Left lung (tissue), 10 donors: ENCODE measurements around the gene DOCK4. TPM values are rescaled to one million over a fixed set of nuclear protein-coding genes. Genes with fewer than 3 reads are reported as not detected.

ENCODE experiments used
- ATAC-seq: fragments of 200-7000 bp; cut with Tn5 transposase; one replicate; pipeline ENCODE4 v1.9.1; 2020; ENCODE audit warnings: moderate library complexity
- DNase-seq, 4 donors: peaks; one replicate each; pipeline ENCODE4 v3.0.0-alpha.2; 2013 to 2020
- H3K27ac ChIP-seq, 2 donors: fragments of 200-600 bp; sonication (generic) in 1 of 2; one replicate each; pipeline versions ENCODE4 v1.5.0 to v1.8.0; 2020 to 2021
- H3K27me3 ChIP-seq, 2 donors: fragments of 200-600 bp; sonication (generic) in 1 of 2; one replicate each; pipeline versions ENCODE4 v1.5.0 to v1.8.0; 2020 to 2021
- H3K36me3 ChIP-seq, 2 donors: fragments of 200-600 bp; sonication (generic) in 1 of 2; one replicate each; pipeline versions ENCODE4 v1.5.0 to v1.8.0; 2020 to 2021
- H3K4me1 ChIP-seq, 2 donors: fragments of 200-600 bp; one replicate each; pipeline ENCODE4 v1.8.0; 2021
- H3K4me3 ChIP-seq, 2 donors: fragments of 200-600 bp; sonication (generic) in 1 of 2; one replicate each; pipeline versions ENCODE4 v1.5.0 to v1.8.0; 2020 to 2021; ENCODE audit warnings: mild to moderate bottlenecking in 1 of 2
- H3K9me3 ChIP-seq, 2 donors: fragments of 200-600 bp; sonication (generic) in 1 of 2; one replicate each; pipeline versions ENCODE4 v1.5.0 to v1.8.0; 2020 to 2021
- CTCF ChIP-seq, 2 donors: fragments of 200-600 bp; sonication (generic) in 1 of 2; IDR thresholded peaks; one replicate each; pipeline versions ENCODE4 v1.5.0 to v1.8.0; 2021; ENCODE audit warnings: antibody characterized with exemption in 2 of 2
- intact Hi-C, 2 donors: fragments of 100-400 bp; cut with DNase I; formaldehyde crosslinking; loops; one replicate each; pipeline versions ENCODE4 v1.11.2 to v1.14.2; 2022
- polyA plus RNA-seq, 6 donors: library from polyadenylated mRNA; unstranded; fragments of 120-200 nt; gene quantifications; one replicate each; pipeline ENCODE4 v1.2.1, GENCODE V29; 2013; ENCODE audit not compliant: insufficient read length in 6 of 6
- total RNA-seq, 2 donors: library from RNA; stranded (reverse); fragmentation: NEBNext Ultra II Directional; extraction: Animal tissue kit (Norgen Biotek cat#: 25700); gene quantifications; one replicate each; pipeline ENCODE4 v1.2.1, GENCODE V29; 2021
- donor health status: DM: no; HTN: yes; CAD: no.
- donor health status: DM: no; HTN: no; CAD: no.

The DOCK4 gene
- total and polyA plus RNA-seq, 8 donors: 38.9 to 64.3 (median 52.5) TPM

- no peak for TF ChIP-seq CTCF (IDR thresholded peaks at IDR 0.05)
- ATAC-seq (no peak), DNase-seq (no peak)
- Histone ChIP-seq H3K4me1 (peaks cover 0 to 15% of the 10 kb centered on the region in 2 donors), H3K9me3 (no peaks in the 10 kb centered on the region), H3K27ac (no peak overlapping the region), H3K36me3 (no peaks in the 10 kb centered on the region), H3K4me3 (no peak overlapping the region), H3K27me3 (no peaks in the 10 kb centered on the region)
- intact Hi-C loops: no loop called here
These were observed 85.4 kb downstream of the DOCK4 start for GRCh38 chr7:112120696-112121217.

- ATAC-seq (no peak), DNase-seq (no peak)
- Histone ChIP-seq H3K4me3 (no peak overlapping the region), H3K27ac (no peak overlapping the region), H3K9me3 (no peaks in the 10 kb centered on the region), H3K4me1 (peaks cover 0 to 11% of the 10 kb centered on the region in 2 donors), H3K36me3 (no peaks in the 10 kb centered on the region), H3K27me3 (no peaks in the 10 kb centered on the region)
- intact Hi-C loops: no loop called here
- no peak for TF ChIP-seq CTCF (IDR thresholded peaks at IDR 0.05)
These were observed 87.3 kb downstream of the DOCK4 start for GRCh38 chr7:112118581-112119566.

- ATAC-seq (no peak), DNase-seq (no peak)
These were observed 89.3 kb downstream of the DOCK4 start for GRCh38 chr7:112116894-112117293.

GRCh38 chr7:112116358-112116757, 89.8 kb downstream of the DOCK4 start:
- Histone ChIP-seq H3K36me3 (no peaks in the 10 kb centered on the region), H3K4me3 (no peak overlapping the region), H3K27me3 (no peaks in the 10 kb centered on the region), H3K4me1 (peaks cover 12 to 26% of the 10 kb centered on the region in 2 donors), H3K27ac (no peak overlapping the region), H3K9me3 (no peaks in the 10 kb centered on the region)
- ATAC-seq (no peak), DNase-seq (no peak)
- no peak for TF ChIP-seq CTCF (IDR thresholded peaks at IDR 0.05)
- intact Hi-C loops: no loop called here

More at GRCh38 chr7:112116894-112117293, 89.3 kb downstream of the DOCK4 start:
- no peaks in the 10 kb centered on the region for H3K9me3 ChIP-seq
- H3K27me3 ChIP-seq: no peaks in the 10 kb centered on the region
- H3K4me3 ChIP-seq: no peak overlapping the region
- H3K27ac ChIP-seq: no peak overlapping the region
- intact Hi-C loops: no loop called here
- H3K36me3 ChIP-seq: no peaks in the 10 kb centered on the region
- TF ChIP-seq CTCF (IDR thresholded peaks at IDR 0.05): no peak
- H3K4me1 ChIP-seq: peaks cover 12 to 21% of the 10 kb centered on the region in 2 donors

GRCh38 chr7:112115880-112116279, 90.3 kb downstream of the DOCK4 start:
- Histone ChIP-seq H3K27ac (no peak overlapping the region), H3K4me1 (peaks cover 12 to 31% of the 10 kb centered on the region in 2 donors), H3K9me3 (no peaks in the 10 kb centered on the region), H3K27me3 (no peaks in the 10 kb centered on the region), H3K36me3 (no peaks in the 10 kb centered on the region), H3K4me3 (no peak overlapping the region)
- no peak for ATAC-seq
- intact Hi-C loops: no loop called here
- TF ChIP-seq CTCF (IDR thresholded peaks at IDR 0.05): no peak
- DNase-seq: no peak
